ENCODE results near the gene MOCS1.

Gene MOCS1

DNA sequence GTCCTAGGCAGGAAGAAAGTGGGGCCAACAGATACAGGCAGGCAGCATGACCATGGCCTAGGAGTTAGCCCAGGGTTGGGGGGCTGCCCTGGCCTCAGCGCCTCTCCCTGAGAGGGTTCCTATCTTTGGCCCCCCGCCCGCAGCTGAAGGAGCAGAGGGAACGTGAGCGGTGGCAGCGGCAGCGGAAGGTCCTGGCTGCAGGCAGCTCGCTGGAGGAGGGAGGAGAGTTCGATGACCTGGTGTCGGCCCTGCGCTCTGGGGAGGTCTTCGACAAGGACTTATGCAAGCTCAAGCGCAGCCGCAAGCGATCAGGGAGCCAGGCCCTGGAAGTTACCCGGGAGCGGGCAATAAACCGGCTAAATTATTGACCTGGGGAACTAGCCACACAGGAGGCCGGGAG, 32.6 kb downstream of the MOCS1 start:
- H3K9me3 ChIP-seq (ENCODE audit: control insufficient read depth, insufficient read depth, low read depth, low read length): no peaks in the 10 kb centered on the region
- peaks cover 0 to 49% of the 10 kb centered on the region in 2 experiments; a peak in 1 of 3 replicates for H3K36me3 ChIP-seq (ENCODE audit: control insufficient read depth in 2 of 2, insufficient read depth in 1 of 2, low read length in 2 of 2)
- no peak overlapping the region for H3K4me3 ChIP-seq (ENCODE audit: low read depth, low read length)
- CTCF ChIA-PET: no interaction called here
- POLR2A ChIA-PET: no interaction called here
- H3K4me1 ChIP-seq (ENCODE audit: control insufficient read depth, insufficient read depth, low read length): no peaks in the 10 kb centered on the region
- H3K27ac ChIP-seq (ENCODE audit: extremely low read depth, low read depth, low read length): no peak overlapping the region
- no peak for TF ChIP-seq ZNF707 (tag by site-specific recombination; IDR thresholded peaks at IDR 0.05)
- no peak for TF ChIP-seq ZNF626 (tag by site-specific recombination; IDR thresholded peaks at IDR 0.05)
- no peak for TF ChIP-seq ZNF555 (tag by site-specific recombination; conservative IDR thresholded peaks at IDR 0.05)
- TF ChIP-seq KLF10 (tag by site-specific recombination; IDR thresholded peaks at IDR 0.05): no peak
- TF ChIP-seq, protein P1, sequence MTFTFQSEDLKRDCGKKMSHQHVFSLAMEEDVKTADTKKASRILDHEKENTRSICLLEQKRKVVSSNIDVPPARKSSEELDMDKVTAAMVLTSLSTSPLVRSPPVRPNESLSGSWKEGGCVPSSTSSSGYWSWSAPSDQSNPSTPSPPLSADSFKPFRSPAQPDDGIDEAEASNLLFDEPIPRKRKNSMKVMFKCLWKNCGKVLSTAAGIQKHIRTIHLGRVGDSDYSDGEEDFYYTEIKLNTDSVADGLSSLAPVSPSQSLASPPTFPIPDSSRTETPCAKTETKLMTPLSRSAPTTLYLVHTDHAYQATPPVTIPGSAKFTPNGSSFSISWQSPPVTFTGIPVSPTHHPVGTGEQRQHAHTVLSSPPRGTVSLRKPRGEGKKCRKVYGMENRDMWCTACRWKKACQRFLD (tag by site-specific recombination; IDR thresholded peaks at IDR 0.05): no peak
- TF ChIP-seq KLF9 (tag by site-specific recombination; IDR thresholded peaks at IDR 0.05; ENCODE audit: low read depth): no peak
- no peak for TF ChIP-seq ZNF701 (tag by site-specific recombination; IDR thresholded peaks at IDR 0.05)
- TF ChIP-seq, protein P2, sequence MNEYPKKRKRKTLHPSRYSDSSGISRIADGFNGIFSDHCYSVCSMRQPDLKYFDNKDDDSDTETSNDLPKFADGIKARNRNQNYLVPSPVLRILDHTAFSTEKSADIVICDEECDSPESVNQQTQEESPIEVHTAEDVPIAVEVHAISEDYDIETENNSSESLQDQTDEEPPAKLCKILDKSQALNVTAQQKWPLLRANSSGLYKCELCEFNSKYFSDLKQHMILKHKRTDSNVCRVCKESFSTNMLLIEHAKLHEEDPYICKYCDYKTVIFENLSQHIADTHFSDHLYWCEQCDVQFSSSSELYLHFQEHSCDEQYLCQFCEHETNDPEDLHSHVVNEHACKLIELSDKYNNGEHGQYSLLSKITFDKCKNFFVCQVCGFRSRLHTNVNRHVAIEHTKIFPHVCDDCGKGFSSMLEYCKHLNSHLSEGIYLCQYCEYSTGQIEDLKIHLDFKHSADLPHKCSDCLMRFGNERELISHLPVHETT (tag by site-specific recombination; IDR thresholded peaks at IDR 0.05): no peak
- TF ChIP-seq SP2 (tag by site-specific recombination; IDR thresholded peaks at IDR 0.05): no peak
- no peak for TF ChIP-seq ZNF354C (tag by site-specific recombination; IDR thresholded peaks at IDR 0.05; ENCODE audit: borderline replicate concordance, low read depth)
- TF ChIP-seq ZNF529 (tag by site-specific recombination; IDR thresholded peaks at IDR 0.05; ENCODE audit: insufficient replicate concordance): no peak
- TF ChIP-seq BCL11B (tag by site-specific recombination; IDR thresholded peaks at IDR 0.05; ENCODE audit: low read depth): no peak
- TF ChIP-seq ZNF214 (tag by site-specific recombination; IDR thresholded peaks at IDR 0.05; ENCODE audit: borderline replicate concordance): no peak
- no peak for TF ChIP-seq ZNF530 (tag by site-specific recombination; IDR thresholded peaks at IDR 0.05; ENCODE audit: low read depth)

DNA sequence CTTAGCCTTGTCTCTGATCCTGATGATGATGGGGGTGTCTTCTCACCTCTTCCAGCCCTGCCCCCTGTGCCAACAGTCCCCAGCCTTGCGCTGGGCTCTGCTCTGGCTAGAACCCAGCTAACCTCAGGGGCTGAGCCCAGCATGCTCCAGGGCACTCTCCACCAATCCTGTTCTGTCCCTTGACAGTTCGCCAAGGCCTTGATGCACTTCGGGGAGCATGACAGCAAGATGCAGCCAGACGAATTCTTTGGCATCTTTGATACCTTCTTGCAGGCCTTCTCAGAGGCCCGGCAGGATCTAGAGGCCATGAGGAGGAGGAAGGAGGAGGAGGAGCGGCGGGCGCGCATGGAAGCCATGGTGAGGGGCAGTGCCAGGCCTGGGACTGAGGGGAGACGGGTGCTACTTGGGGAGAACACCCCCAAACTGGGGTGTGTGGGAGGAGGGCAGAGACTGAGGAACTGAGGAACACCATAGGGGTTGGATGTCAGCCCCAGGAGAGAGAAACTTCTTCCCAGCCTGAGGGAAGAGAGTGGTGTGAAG, 33.1 kb downstream of the MOCS1 start:
- ChIA-PET POLR2A (no interaction called here), CTCF (no interaction called here)
- Histone ChIP-seq H3K4me1 (ENCODE audit: control insufficient read depth, insufficient read depth, low read length) (no peaks in the 10 kb centered on the region), H3K36me3 (ENCODE audit: control insufficient read depth in 2 of 2, insufficient read depth in 1 of 2, low read length in 2 of 2) (peaks cover 0 to 46% of the 10 kb centered on the region in 2 experiments; a peak in 1 of 3 replicates), H3K27ac (ENCODE audit: extremely low read depth, low read depth, low read length) (no peak overlapping the region), H3K9me3 (ENCODE audit: control insufficient read depth, insufficient read depth, low read depth, low read length) (no peaks in the 10 kb centered on the region), H3K4me3 (ENCODE audit: low read depth, low read length) (no peak overlapping the region)
- TF ChIP-seq KLF1 (tag by site-specific recombination; IDR thresholded peaks at IDR 0.05): no peak
- TF ChIP-seq ZNF404 (tag by site-specific recombination; IDR thresholded peaks at IDR 0.05): no peak
- no peak for TF ChIP-seq HOXD13 (CRISPR knock-in tag; IDR thresholded peaks at IDR 0.05; ENCODE audit: borderline replicate concordance)
- no peak for TF ChIP-seq WT1 (tag by site-specific recombination; IDR thresholded peaks at IDR 0.05)
- no peak for TF ChIP-seq ZNF140 (tag by site-specific recombination; IDR thresholded peaks at IDR 0.05)
- no peak for TF ChIP-seq ZNF184 (tag by site-specific recombination; IDR thresholded peaks at IDR 0.05)
- TF ChIP-seq, protein P3, sequence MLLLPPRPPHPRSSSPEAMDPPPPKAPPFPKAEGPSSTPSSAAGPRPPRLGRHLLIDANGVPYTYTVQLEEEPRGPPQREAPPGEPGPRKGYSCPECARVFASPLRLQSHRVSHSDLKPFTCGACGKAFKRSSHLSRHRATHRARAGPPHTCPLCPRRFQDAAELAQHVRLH (tag by site-specific recombination; IDR thresholded peaks at IDR 0.05): no peak
- no peak for TF ChIP-seq ZXDB (tag by site-specific recombination; IDR thresholded peaks at IDR 0.05)
- TF ChIP-seq, protein P4, sequence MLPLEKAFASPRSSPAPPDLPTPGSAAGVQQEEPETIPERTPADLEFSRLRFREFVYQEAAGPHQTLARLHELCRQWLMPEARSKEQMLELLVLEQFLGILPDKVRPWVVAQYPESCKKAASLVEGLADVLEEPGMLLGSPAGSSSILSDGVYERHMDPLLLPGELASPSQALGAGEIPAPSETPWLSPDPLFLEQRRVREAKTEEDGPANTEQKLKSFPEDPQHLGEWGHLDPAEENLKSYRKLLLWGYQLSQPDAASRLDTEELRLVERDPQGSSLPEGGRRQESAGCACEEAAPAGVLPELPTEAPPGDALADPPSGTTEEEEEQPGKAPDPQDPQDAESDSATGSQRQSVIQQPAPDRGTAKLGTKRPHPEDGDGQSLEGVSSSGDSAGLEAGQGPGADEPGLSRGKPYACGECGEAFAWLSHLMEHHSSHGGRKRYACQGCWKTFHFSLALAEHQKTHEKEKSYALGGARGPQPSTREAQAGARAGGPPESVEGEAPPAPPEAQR (tag by site-specific recombination; IDR thresholded peaks at IDR 0.05): no peak
- TF ChIP-seq GLI2 (tag by site-specific recombination; IDR thresholded peaks at IDR 0.05; ENCODE audit: borderline replicate concordance, low read depth): no peak
- TF ChIP-seq, protein P1 (tag by site-specific recombination; IDR thresholded peaks at IDR 0.05): no peak
- TF ChIP-seq ZNF121 (tag by site-specific recombination; IDR thresholded peaks at IDR 0.05): no peak
